ENCODE measurements around the gene ULK4. TPM values are rescaled to one million over a fixed set of nuclear protein-coding genes. Genes with fewer than 3 reads are reported as not detected.
A peak's percentile ranks its signal among the peaks of the same experiment; 100 is the strongest.
"Not testable (repeated sequence)": the region's sequence is repeated elsewhere in the genome, so short reads cannot be mapped to it uniquely, and the experiment has no call there.

The ULK4 gene
- total RNA-seq, 2 experiments from 2014 or later: 6.8 to 6.9 TPM

DNA sequence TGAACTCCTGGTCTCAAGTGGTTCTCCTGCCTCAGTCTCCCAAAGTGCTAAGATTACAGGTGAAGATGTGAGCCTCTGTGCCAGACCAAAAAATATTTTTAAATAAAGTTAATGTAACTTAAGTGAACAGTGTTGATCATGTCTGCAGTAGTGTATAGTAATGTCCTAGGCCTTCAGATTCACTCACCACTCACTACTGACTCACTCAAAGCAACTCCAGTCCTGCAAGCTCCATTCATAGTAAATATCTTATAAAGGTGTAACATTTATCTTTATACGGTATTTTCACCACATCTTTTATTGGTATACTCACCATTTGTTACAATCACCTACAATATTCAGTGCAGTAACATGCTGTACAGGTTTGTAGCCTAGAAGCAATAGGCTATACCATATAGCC, 264.2 kb downstream of the ULK4 start:
- DNase-seq (no peak), ATAC-seq (no peak)
- POLR2A ChIA-PET: interaction anchor here (0.7 kb wide), 1 partner anchor 969 kb away, joined by 4 read pairs; no protein-coding TSS in a partner anchor
- Mint-ChIP-seq H3K27ac (no peak overlapping the region), H3K36me3 (ENCODE audit: low read depth) (peaks cover 7% of the 10 kb centered on the region), H3K4me1 (ENCODE audit: low read depth) (no peaks in the 10 kb centered on the region), H3K27me3 (no peaks in the 10 kb centered on the region), H3K9me3 (no peaks in the 10 kb centered on the region), H3K4me3 (no peak overlapping the region)
- intact Hi-C loops (cut with micrococcal nuclease): no loop called here
- CTCF ChIA-PET: no interaction called here
- TF ChIP-seq, protein P1, sequence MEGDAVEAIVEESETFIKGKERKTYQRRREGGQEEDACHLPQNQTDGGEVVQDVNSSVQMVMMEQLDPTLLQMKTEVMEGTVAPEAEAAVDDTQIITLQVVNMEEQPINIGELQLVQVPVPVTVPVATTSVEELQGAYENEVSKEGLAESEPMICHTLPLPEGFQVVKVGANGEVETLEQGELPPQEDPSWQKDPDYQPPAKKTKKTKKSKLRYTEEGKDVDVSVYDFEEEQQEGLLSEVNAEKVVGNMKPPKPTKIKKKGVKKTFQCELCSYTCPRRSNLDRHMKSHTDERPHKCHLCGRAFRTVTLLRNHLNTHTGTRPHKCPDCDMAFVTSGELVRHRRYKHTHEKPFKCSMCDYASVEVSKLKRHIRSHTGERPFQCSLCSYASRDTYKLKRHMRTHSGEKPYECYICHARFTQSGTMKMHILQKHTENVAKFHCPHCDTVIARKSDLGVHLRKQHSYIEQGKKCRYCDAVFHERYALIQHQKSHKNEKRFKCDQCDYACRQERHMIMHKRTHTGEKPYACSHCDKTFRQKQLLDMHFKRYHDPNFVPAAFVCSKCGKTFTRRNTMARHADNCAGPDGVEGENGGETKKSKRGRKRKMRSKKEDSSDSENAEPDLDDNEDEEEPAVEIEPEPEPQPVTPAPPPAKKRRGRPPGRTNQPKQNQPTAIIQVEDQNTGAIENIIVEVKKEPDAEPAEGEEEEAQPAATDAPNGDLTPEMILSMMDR (IDR thresholded peaks at IDR 0.05): no peak

DNA sequence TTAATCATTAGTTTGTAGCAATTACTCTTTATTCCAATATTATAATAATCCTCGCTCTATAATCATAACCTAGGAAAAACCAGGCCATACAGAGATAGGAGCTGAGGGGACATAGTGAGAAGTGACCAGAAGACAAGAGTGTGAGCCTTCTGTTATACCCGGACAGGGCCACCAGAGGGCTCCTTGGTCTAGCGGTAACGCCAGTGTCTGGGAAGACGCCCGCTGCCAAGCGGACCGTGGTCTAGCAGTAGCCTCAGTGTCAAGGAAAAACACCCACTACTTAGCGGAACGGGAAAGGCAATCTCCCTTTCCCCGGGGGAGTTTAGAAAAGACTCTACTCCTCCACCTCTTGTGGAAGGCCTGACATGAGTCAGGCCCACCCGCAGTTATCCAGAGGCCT, 266.1 kb downstream of the ULK4 start:
- H3K27ac Mint-ChIP-seq; H3K36me3 Mint-ChIP-seq (ENCODE audit: low read depth); H3K4me1 Mint-ChIP-seq (ENCODE audit: low read depth); POLR2A ChIA-PET; H3K27me3 Mint-ChIP-seq; DNase-seq; H3K4me3 Mint-ChIP-seq; H3K9me3 Mint-ChIP-seq; ATAC-seq; intact Hi-C loops (cut with micrococcal nuclease); CTCF ChIA-PET: not testable (repeated sequence)
- TF ChIP-seq, protein P1 (IDR thresholded peaks at IDR 0.05): peak; percentile 30

DNA sequence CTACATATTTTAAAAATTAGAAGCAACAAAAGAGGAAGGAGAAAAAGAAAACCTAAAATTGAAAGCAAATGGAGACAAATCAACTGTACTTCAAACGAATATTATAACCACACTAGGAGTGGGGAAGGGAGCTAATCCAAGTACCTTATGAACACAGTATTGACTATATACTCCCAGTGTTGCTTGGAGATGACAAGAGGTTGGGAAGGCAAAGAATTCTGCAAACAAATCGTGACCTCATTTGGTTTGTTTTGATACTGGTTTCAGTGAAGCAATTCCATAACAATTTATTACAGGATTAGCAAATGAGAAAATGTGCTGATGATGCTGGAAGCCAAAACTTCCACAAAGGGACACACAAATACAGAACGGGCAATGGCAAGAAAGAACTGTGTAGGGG, 268.1 kb downstream of the ULK4 start:
- no peak for ATAC-seq
- Mint-ChIP-seq H3K27me3 (no peaks in the 10 kb centered on the region), H3K36me3 (ENCODE audit: low read depth) (peaks cover 9% of the 10 kb centered on the region), H3K4me1 (ENCODE audit: low read depth) (peaks cover 6% of the 10 kb centered on the region), H3K9me3 (peaks cover 3% of the 10 kb centered on the region), H3K27ac (no peak overlapping the region), H3K4me3 (no peak overlapping the region)
- no peak for DNase-seq
- intact Hi-C loops (cut with micrococcal nuclease): no loop called here
- TF ChIP-seq, protein P1 (IDR thresholded peaks at IDR 0.05): no peak
- ChIA-PET CTCF (no interaction called here), POLR2A (no interaction called here)

DNA sequence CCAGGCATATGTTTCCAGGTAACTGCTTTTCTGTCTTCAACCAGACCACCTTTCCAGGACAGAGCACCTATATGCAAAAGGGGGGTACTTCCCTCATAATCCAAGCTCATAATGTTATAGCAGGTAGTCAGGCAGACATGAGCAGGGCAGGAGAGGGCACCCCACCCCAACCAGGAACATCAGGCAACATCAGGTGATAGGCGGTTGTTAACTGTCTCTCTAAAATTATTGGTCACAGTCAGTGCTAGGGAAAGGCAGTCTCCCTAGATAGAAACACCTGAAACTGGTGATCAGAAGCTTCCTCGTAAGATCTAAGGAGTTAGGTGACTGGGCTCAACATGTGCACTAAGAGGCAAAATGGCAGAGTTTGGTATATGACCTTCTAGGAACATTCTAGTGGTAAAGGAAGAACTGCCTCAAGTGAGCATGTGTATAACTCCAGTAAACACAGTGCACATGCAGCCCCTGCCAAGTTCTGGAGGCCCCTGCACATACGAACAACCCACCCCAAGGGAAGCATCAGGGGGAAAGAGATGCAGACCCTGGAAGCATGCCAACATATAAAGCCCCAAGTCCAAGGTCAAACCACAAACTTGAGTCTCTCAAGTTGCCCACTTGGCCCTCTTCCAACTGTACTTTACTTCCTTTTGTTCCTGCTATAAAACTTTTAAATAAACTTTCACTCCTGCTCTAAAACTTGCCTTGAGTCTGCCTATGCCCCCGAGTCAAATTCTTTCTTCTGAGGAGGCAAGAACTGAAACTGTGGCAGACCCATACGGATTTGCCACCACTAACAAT, 270.9 kb downstream of the ULK4 start:
- TF ChIP-seq, protein P1 (IDR thresholded peaks at IDR 0.05): no peak
- Mint-ChIP-seq H3K4me3 (no peak overlapping the region), H3K4me1 (ENCODE audit: low read depth) (peaks cover 6% of the 10 kb centered on the region), H3K36me3 (ENCODE audit: low read depth) (peaks cover 5% of the 10 kb centered on the region), H3K27me3 (no peaks in the 10 kb centered on the region), H3K9me3 (peaks cover 3% of the 10 kb centered on the region), H3K27ac (no peak overlapping the region)
- intact Hi-C loops (cut with micrococcal nuclease): no loop called here
- CTCF ChIA-PET: no interaction called here
- POLR2A ChIA-PET: no interaction called here
- DNase-seq (no peak), ATAC-seq (no peak)

DNA sequence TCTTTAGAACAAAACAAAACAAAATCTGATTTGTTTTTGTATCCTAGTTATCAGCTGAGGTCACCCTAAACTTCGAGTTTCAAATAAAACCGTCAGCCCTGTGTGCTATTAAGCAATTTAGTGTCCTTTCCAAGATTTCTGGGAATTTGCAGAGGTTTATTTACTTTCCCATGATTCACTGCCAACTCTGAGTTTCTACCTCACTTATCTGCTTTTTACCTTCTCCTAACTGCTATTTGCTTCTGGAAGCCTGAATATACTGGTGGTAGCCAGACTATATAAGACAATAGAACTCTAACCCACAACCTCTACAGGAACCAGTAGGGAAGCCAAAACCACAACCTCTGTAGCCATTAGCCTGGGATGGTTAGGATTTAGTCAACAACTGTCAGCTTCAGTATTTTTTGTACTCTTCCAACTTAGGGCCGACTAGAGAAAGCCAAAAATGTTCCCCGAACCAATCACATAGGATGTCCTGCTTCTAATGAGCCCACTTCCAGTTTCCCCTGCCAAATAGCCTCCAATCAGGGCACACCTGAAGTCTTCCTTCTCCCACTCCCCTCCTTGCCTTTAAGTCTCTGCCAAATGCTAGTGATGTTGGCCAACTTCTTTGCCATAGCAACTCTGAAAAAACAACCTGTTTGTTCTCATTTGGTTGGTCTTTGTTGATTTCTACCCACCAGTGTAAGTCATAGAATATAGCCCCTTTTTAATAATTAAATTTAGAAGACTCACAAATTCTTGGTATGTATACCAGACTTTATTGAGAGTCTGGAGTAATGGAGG, 273.1 kb downstream of the ULK4 start:
- Mint-ChIP-seq H3K36me3 (ENCODE audit: low read depth) (peaks cover 3% of the 10 kb centered on the region), H3K9me3 (peaks cover 3% of the 10 kb centered on the region), H3K4me1 (ENCODE audit: low read depth) (peaks cover 6% of the 10 kb centered on the region), H3K4me3 (no peak overlapping the region), H3K27ac (no peak overlapping the region), H3K27me3 (no peaks in the 10 kb centered on the region)
- TF ChIP-seq, protein P1 (IDR thresholded peaks at IDR 0.05): no peak
- ChIA-PET POLR2A (no interaction called here), CTCF (no interaction called here)
- intact Hi-C loops (cut with micrococcal nuclease): no loop called here
- DNase-seq: no peak
- ATAC-seq: no peak

All from activated CD8-positive, alpha-beta T cell treated with anti-CD3 and anti-CD28 coated beads for 36 hours (primary cell).